ENCODE measurements around the gene HNRNPUL1. TPM values are rescaled to one million over a fixed set of nuclear protein-coding genes. Genes with fewer than 3 reads are reported as not detected.

Gene HNRNPUL1
- total and polyA plus RNA-seq, 10 of the 15 experiments (the other 5 are each of a cell fraction or from before 2014, with no cell fraction given) = 11.1 to 276 (median 117) TPM

DNA sequence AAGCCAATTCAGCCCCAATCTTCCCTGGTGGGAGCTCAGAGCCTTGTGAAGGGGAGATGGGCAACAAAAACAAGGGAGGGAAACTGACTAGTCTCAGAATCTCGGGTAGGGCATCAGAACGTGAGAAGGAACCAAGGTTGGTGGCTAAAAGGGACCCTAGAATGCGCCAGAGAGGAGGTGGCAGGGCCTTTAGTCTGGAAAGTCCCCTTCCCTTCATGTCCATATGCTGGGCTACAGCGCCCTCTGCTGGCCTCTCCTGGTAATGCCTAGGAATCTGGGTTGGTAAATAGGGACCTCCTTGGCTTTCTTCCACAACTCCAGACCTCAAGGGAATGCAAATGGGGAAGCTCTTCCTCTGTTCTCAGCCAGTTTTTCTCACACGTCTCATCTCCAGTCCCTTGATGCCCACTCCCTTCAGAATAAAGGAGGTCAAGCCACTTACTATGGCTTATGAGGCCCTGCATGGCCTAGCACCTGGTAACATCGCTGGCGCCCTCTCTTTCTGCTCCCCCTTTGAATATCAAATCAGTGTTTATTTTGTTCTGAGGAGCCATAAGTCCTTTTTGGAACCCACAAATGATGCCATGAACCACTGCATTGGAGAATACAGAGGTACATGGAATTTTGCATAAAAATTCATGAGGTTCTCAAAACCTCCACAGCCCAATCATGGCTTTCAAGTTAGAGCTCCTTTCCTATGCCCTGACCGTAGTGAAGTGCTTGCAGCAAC, 44.4 kb downstream of the HNRNPUL1 start (continued):
- TF ChIP-seq NFXL1 (IDR thresholded peaks at IDR 0.05; ENCODE audit: borderline replicate concordance) (no peak), MTA2 (IDR thresholded peaks at IDR 0.05; ENCODE audit: low read depth) (no peak), IKZF1 (conservative IDR thresholded peaks at IDR 0.05) (peak; percentile 79; the same call in 1 of the 2 replicates), CREB1 (IDR thresholded peaks at IDR 0.05; ENCODE audit: low read depth) (0 out of 2 replicates have a peak, but pooled peaks have one; percentile 13), RFX5 (IDR thresholded peaks at IDR 0.05; ENCODE audit: low read depth, low read length) (no peak), BHLHE40 (IDR thresholded peaks at IDR 0.05; ENCODE audit: borderline replicate concordance in 1 of 2, low read depth in 2 of 2, low read length in 1 of 2) (peak; percentile 63 to 64; a peak in 3 of 4 replicates), CREM (IDR thresholded peaks at IDR 0.05; ENCODE audit: low read depth) (no peak), PML (IDR thresholded peaks at IDR 0.05; ENCODE audit: low read length) (0 out of 2 replicates have a peak, but pooled peaks have one; percentile 22), RB1 (IDR thresholded peaks at IDR 0.05; ENCODE audit: borderline replicate concordance) (peak; percentile 57; the same call in 1 of the 2 replicates), NR2C1 (IDR thresholded peaks at IDR 0.05) (no peak), DPF2 (IDR thresholded peaks at IDR 0.05) (no peak), SMARCA5 (IDR thresholded peaks at IDR 0.05) (no peak), BMI1 (IDR thresholded peaks at IDR 0.05; ENCODE audit: borderline replicate concordance) (no peak), PAX5 (IDR thresholded peaks at IDR 0.05; ENCODE audit: borderline replicate concordance, low read depth, low read length) (no peak), CHD4 (IDR thresholded peaks at IDR 0.05) (no peak), POU2F2 (IDR thresholded peaks at IDR 0.05; ENCODE audit: borderline replicate concordance, low read depth, low read length) (peak; percentile 85), ZZZ3 (IDR thresholded peaks at IDR 0.05; ENCODE audit: control insufficient read depth, insufficient read length, low read depth) (no peak), FOS (IDR thresholded peaks at IDR 0.05; ENCODE audit: borderline replicate concordance, extremely low read depth, insufficient read length) (no peak), RELA (IDR thresholded peaks at IDR 0.05; ENCODE audit: borderline replicate concordance, partially characterized antibody) (peak; percentile 98), TBL1XR1 (IDR thresholded peaks at IDR 0.05; ENCODE audit: low read depth, low read length) (0 out of 2 replicates have a peak, but pooled peaks have one; percentile 31), SMC3 (IDR thresholded peaks at IDR 0.05; ENCODE audit: borderline replicate concordance, low read length) (peak; percentile 88)
- TF ChIP-seq, protein P1, sequence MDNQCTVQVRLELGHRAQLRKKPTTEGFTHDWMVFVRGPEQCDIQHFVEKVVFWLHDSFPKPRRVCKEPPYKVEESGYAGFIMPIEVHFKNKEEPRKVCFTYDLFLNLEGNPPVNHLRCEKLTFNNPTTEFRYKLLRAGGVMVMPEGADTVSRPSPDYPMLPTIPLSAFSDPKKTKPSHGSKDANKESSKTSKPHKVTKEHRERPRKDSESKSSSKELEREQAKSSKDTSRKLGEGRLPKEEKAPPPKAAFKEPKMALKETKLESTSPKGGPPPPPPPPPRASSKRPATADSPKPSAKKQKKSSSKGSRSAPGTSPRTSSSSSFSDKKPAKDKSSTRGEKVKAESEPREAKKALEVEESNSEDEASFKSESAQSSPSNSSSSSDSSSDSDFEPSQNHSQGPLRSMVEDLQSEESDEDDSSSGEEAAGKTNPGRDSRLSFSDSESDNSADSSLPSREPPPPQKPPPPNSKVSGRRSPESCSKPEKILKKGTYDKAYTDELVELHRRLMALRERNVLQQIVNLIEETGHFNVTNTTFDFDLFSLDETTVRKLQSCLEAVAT (IDR thresholded peaks at IDR 0.05) = 0 out of 2 replicates have a peak, but pooled peaks have one; percentile 22
- TF ChIP-seq, protein P2, sequence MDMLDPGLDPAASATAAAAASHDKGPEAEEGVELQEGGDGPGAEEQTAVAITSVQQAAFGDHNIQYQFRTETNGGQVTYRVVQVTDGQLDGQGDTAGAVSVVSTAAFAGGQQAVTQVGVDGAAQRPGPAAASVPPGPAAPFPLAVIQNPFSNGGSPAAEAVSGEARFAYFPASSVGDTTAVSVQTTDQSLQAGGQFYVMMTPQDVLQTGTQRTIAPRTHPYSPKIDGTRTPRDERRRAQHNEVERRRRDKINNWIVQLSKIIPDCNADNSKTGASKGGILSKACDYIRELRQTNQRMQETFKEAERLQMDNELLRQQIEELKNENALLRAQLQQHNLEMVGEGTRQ (IDR thresholded peaks at IDR 0.05; ENCODE audit: borderline replicate concordance, low read depth, low read length) = no peak
- TF ChIP-seq, protein P3, sequence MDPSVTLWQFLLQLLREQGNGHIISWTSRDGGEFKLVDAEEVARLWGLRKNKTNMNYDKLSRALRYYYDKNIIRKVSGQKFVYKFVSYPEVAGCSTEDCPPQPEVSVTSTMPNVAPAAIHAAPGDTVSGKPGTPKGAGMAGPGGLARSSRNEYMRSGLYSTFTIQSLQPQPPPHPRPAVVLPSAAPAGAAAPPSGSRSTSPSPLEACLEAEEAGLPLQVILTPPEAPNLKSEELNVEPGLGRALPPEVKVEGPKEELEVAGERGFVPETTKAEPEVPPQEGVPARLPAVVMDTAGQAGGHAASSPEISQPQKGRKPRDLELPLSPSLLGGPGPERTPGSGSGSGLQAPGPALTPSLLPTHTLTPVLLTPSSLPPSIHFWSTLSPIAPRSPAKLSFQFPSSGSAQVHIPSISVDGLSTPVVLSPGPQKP (IDR thresholded peaks at IDR 0.05; ENCODE audit: low read depth, low read length) = no peak
- TF ChIP-seq, protein P4, sequence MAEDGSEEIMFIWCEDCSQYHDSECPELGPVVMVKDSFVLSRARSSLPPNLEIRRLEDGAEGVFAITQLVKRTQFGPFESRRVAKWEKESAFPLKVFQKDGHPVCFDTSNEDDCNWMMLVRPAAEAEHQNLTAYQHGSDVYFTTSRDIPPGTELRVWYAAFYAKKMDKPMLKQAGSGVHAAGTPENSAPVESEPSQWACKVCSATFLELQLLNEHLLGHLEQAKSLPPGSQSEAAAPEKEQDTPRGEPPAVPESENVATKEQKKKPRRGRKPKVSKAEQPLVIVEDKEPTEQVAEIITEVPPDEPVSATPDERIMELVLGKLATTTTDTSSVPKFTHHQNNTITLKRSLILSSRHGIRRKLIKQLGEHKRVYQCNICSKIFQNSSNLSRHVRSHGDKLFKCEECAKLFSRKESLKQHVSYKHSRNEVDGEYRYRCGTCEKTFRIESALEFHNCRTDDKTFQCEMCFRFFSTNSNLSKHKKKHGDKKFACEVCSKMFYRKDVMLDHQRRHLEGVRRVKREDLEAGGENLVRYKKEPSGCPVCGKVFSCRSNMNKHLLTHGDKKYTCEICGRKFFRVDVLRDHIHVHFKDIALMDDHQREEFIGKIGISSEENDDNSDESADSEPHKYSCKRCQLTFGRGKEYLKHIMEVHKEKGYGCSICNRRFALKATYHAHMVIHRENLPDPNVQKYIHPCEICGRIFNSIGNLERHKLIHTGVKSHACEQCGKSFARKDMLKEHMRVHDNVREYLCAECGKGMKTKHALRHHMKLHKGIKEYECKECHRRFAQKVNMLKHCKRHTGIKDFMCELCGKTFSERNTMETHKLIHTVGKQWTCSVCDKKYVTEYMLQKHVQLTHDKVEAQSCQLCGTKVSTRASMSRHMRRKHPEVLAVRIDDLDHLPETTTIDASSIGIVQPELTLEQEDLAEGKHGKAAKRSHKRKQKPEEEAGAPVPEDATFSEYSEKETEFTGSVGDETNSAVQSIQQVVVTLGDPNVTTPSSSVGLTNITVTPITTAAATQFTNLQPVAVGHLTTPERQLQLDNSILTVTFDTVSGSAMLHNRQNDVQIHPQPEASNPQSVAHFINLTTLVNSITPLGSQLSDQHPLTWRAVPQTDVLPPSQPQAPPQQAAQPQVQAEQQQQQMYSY (CRISPR knock-in tag; IDR thresholded peaks at IDR 0.05) = no peak
